ENCODE measurements around the gene PTPN1. TPM values are rescaled to one million over a fixed set of nuclear protein-coding genes. Genes with fewer than 3 reads are reported as not detected.

The PTPN1 gene
- total and polyA plus RNA-seq, 2 of the 4 experiments (the other 2 are of a cell fraction): 31.7 to 37.4 TPM

DNA sequence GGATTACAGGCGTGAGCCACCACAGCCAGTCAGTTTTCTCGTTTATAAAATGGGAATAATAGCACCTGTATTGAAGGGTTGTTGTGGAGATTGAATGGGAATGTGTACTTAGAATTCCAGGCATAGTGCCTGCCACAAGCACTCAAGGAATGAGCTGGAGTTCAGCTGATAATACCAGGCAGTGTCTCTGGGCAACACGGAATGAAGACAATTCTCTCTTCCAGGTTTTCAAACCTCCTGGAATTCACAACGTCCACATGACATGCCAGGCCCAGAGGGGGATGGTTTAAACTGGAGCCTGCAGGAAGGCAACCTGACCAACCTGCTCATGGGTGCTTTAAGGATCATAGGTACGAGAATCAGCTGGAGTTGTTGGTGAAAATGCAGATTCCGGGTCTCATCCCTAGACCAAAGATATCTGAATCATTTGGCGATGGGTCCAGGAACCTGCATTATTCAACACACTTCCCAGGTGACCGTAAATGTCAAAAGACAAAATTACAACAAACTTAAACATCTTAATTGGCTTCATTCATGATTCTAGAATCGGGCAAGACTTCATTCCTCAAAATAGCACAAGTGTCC is 1.9 kb upstream of the PTPN1 start:
- in situ Hi-C loops (cut with MboI; ENCODE audit: low sequenced_read_pairs) (no loop called here), intact Hi-C loops (cut with micrococcal nuclease) (no loop called here), dilution Hi-C loops (cut with HindIII; ENCODE audit: low sequenced_read_pairs, unreplicated experiment) (no loop called here)
- H3K4me1 ChIP-seq (ENCODE audit: control insufficient read depth, insufficient read depth, low read length): peaks cover 20% of the 10 kb centered on the region
- no peak overlapping the region for H3K23ac ChIP-seq (ENCODE audit: low read depth, low read length)
- ATAC-seq (ENCODE audit: low read depth) (no peak), DNase-seq (no peak)
- H3K18ac ChIP-seq (ENCODE audit: low read depth, low read length): no peak overlapping the region
- H2AK9ac ChIP-seq (replicated peaks; ENCODE audit: low read depth, low read length, poor library complexity): no peak overlapping the region
- 91% methylated on average over 4 of the region's 9 CpGs; no CpG with 5 or more reads in 1 of the 2 experiments for WGBS, 2 experiments (ENCODE audit: extremely low coverage in 2 of 2, insufficient read length in 1 of 2)
- H2BK20ac ChIP-seq (ENCODE audit: low read depth, low read length): 0 out of 2 replicates have a peak overlapping the region, but pooled peaks have one; percentile 3
- peak overlapping the region; percentile 17 for H2BK5ac ChIP-seq (ENCODE audit: low read depth, low read length, poor library complexity, severe bottlenecking)
- peak overlapping the region in 1 of 2 experiments; percentile 24; a peak in 2 of 4 replicates for H4K8ac ChIP-seq (ENCODE audit: low read depth in 2 of 2, low read length in 2 of 2)
- H4K20me1 ChIP-seq (ENCODE audit: insufficient read depth, low read length): peaks cover 23% of the 10 kb centered on the region
- H3K79me1 ChIP-seq (ENCODE audit: low read depth in 1 of 2, low read length in 2 of 2): peaks cover 0 to 8% of the 10 kb centered on the region in 2 experiments; a peak in 2 of 4 replicates
- no peak overlapping the region for H2BK120ac ChIP-seq (ENCODE audit: low read depth, low read length)
- no peak overlapping the region for H4K91ac ChIP-seq (ENCODE audit: insufficient read depth, low read depth, low read length)
- H2AFZ ChIP-seq (replicated peaks; ENCODE audit: low read length, poor library complexity): peak overlapping the region; percentile 4
- POLR2A ChIA-PET (ENCODE audit: unreplicated experiment): no interaction called here
- H3K27me3 ChIP-seq (ENCODE audit: control insufficient read depth, insufficient read depth, low read length): no peaks in the 10 kb centered on the region
- peak overlapping the region; percentile 14; the same call in 1 of the 2 replicates for H2AK5ac ChIP-seq (ENCODE audit: low read depth, low read length)
- CTCF ChIA-PET: interaction anchor here (0.6 kb wide), 1 partner anchor 237 kb away, joined by 8 read pairs; no protein-coding TSS in a partner anchor
- no TSS peak for BruUV-seq (replicated peaks)
- no peak overlapping the region for H3K4me3 ChIP-seq (ENCODE audit: insufficient read depth, low read depth, low read length)
- H4K5ac ChIP-seq (ENCODE audit: low read depth, low read length): peak overlapping the region; percentile 45; the same call in 1 of the 2 replicates
- no peak overlapping the region for H3K9ac ChIP-seq (ENCODE audit: low read depth, low read length)
- TF ChIP-seq RAD21 (IDR thresholded peaks at IDR 0.05; ENCODE audit: low read length) (no peak), FOS (IDR thresholded peaks at IDR 0.05; ENCODE audit: low read depth, low read length) (no peak), MAZ (IDR thresholded peaks at IDR 0.05; ENCODE audit: borderline replicate concordance, low read depth, low read length) (no peak), RCOR1 (IDR thresholded peaks at IDR 0.05; ENCODE audit: insufficient replicate concordance, low read length) (no peak)
- H3K4me2 ChIP-seq (ENCODE audit: low read depth, low read length): no peak overlapping the region
- H3K14ac ChIP-seq (replicated peaks; ENCODE audit: low read depth, low read length): no peak overlapping the region
- H3K56ac ChIP-seq (ENCODE audit: extremely low read depth, insufficient read depth, low read length): no peak overlapping the region
- H3K27ac ChIP-seq (ENCODE audit: insufficient read depth, low read length): no peak overlapping the region
- no peaks in the 10 kb centered on the region for H3K36me3 ChIP-seq (ENCODE audit: control insufficient read depth, insufficient read depth, low read length)
- H3K4ac ChIP-seq (ENCODE audit: low read depth, low read length): no peak overlapping the region; the same call in 1 of the 2 replicates
- H2BK15ac ChIP-seq (ENCODE audit: low read depth, low read length): peak overlapping the region; percentile 9; the same call in 1 of the 3 replicates
- H3K9me1 ChIP-seq (ENCODE audit: insufficient read depth, low read length): 0 out of 2 replicates have a peak, but pooled peaks cover 9% of the 10 kb centered on the region
- no peaks in the 10 kb centered on the region for H3K9me3 ChIP-seq (ENCODE audit: control insufficient read depth, insufficient read depth, low read length)
